B cell (primary cell): ENCODE data around the gene HLA-F. TPM values are rescaled to one million over a fixed set of nuclear protein-coding genes. Genes with fewer than 3 reads are reported as not detected.

Experiments used
- ATAC-seq: fragments of 200-7000 bp; cut with Tn5 transposase; one replicate; pipeline ENCODE4 v1.10.0; 2021; ENCODE audit warnings: low read depth, mild to moderate bottlenecking, moderate number of reproducible peaks, moderate library complexity
- CTCF ChIA-PET: fragments of 350-600 bp; sonication (Branson Sonifier 250); formaldehyde crosslinking; loops from one replicate; lab custom pipeline; 2021; ENCODE audit warnings: antibody characterized with exemption, inconsistent platforms; lab: Charles Lee
- POLR2A ChIA-PET: fragments of 350-600 bp; sonication (Branson Sonifier 250); formaldehyde crosslinking; loops from one replicate; lab custom pipeline; 2021; ENCODE audit warnings: antibody characterized with exemption; lab: Charles Lee
- DNase-seq: peaks from one replicate; pipeline ENCODE4 v3.0.0; 2013
- H2AFZ ChIP-seq: 2 replicates; pipeline ENCODE4 v1.6.1; 2012; ENCODE audit warnings: mild to moderate bottlenecking, low read depth, low read length; ENCODE audit not compliant: insufficient read depth, poor library complexity, severe bottlenecking
- H3K27ac ChIP-seq, 2 donors: 1 replicate in 1 of 2; 2 replicates in 1 of 2; pipeline ENCODE4 v1.5.1; 2012 to 2013; ENCODE audit warnings: low read length in 2 of 2, mild to moderate bottlenecking in 2 of 2, moderate library complexity in 1 of 2
- H3K27me3 ChIP-seq, 4 experiments: fragments of 200-600 bp in 1 of 4; sonication (generic) in 1 of 4; replicated peaks in 1 of 4; 1 replicate in 2 of 4; 2 replicates in 2 of 4; pipeline versions ENCODE4 v1.6.1 to v1.7.0; 2013 to 2016; ENCODE audit warnings: low read length in 3 of 4, mild to moderate bottlenecking in 2 of 4, mixed read lengths in 1 of 4, moderate library complexity in 1 of 4; ENCODE audit not compliant: insufficient read depth in 4 of 4, control insufficient read depth in 3 of 4; ENCODE audit errors: control extremely low read depth in 1 of 4
- H3K36me3 ChIP-seq, 2 experiments: replicated peaks in 1 of 2; 1 replicate in 1 of 2; 2 replicates in 1 of 2; pipeline versions ENCODE4 v1.6.1 to v1.7.1; 2013; ENCODE audit warnings: low read length in 1 of 2; ENCODE audit not compliant: insufficient read depth in 2 of 2, control insufficient read depth in 1 of 2; ENCODE audit errors: control extremely low read depth in 1 of 2, extremely low read depth in 1 of 2
- H3K4me1 ChIP-seq, 2 donors: fragments of 200-600 bp in 1 of 2; sonication (generic) in 1 of 2; 1 replicate in 1 of 2; 2 replicates in 1 of 2; pipeline versions ENCODE4 v1.5.1 to v1.6.1; 2013 to 2017; ENCODE audit warnings: low read length in 2 of 2; ENCODE audit not compliant: control insufficient read depth in 2 of 2, insufficient read depth in 2 of 2
- H3K4me2 ChIP-seq: replicated peaks from 2 replicates; pipeline ENCODE3; 2012; ENCODE audit warnings: mild to moderate bottlenecking, low read depth, low read length; ENCODE audit not compliant: poor library complexity, severe bottlenecking
- H3K4me3 ChIP-seq, 5 experiments: fragments of 200-600 bp in 1 of 5; sonication (generic) in 1 of 5; 1 replicate in 3 of 5; 2 replicates in 2 of 5; pipeline versions ENCODE4 v1.5.1 to v1.7.0; 2011 to 2016; ENCODE audit warnings: low read length in 4 of 5, mild to moderate bottlenecking in 4 of 5, low read depth in 2 of 5, control low read depth in 1 of 5, moderate library complexity in 1 of 5; ENCODE audit not compliant: insufficient read depth in 1 of 5; ENCODE audit errors: control extremely low read depth in 1 of 5, extremely low read depth in 1 of 5
- H3K79me2 ChIP-seq: fragments of 200-600 bp; sonication (generic); one replicate; pipeline ENCODE4 v1.6.0; 2016; ENCODE audit warnings: low read length; ENCODE audit not compliant: control insufficient read depth, insufficient read depth
- H3K9ac ChIP-seq: fragments of 200-600 bp; sonication (generic); 2 replicates; pipeline ENCODE4 v1.6.1; 2017; ENCODE audit warnings: mild to moderate bottlenecking, low read length, moderate library complexity
- H3K9me3 ChIP-seq, 3 donors: one replicate each; pipeline versions ENCODE4 v1.6.1 to v1.7.1; 2013; ENCODE audit warnings: low read length in 2 of 3; ENCODE audit not compliant: control insufficient read depth in 2 of 3, insufficient read depth in 1 of 3; ENCODE audit errors: control extremely low read depth in 1 of 3
- H4K20me1 ChIP-seq: 2 replicates; pipeline ENCODE4 v1.6.0; 2012; ENCODE audit warnings: mild to moderate bottlenecking, low read length; ENCODE audit not compliant: insufficient read depth, control insufficient read depth, poor library complexity, severe bottlenecking
- H3K27ac Mint-ChIP-seq: one replicate; pipeline ENCODE4 v1.8.0; 2021; ENCODE audit warnings: mixed read lengths
- H3K27me3 Mint-ChIP-seq: one replicate; pipeline ENCODE4 v1.8.0; 2021; ENCODE audit warnings: mixed read lengths
- H3K4me1 Mint-ChIP-seq: one replicate; pipeline ENCODE4 v1.8.0; 2021; ENCODE audit warnings: mixed read lengths
- H3K4me3 Mint-ChIP-seq: one replicate; pipeline ENCODE4 v1.8.0; 2021; ENCODE audit warnings: mixed read lengths
- H3K9me3 Mint-ChIP-seq: one replicate; pipeline ENCODE4 v1.8.0; 2022; ENCODE audit warnings: mixed read lengths; ENCODE audit not compliant: insufficient read depth
- CTCF ChIP-seq: fragments of 200-600 bp; IDR thresholded peaks from one replicate; pipeline ENCODE4 v1.8.0; 2022; ENCODE audit warnings: antibody characterized with exemption, mild to moderate bottlenecking
- EZH2 ChIP-seq: IDR thresholded peaks from 2 replicates; pipeline ENCODE4 v1.6.1; 2012; ENCODE audit warnings: borderline replicate concordance, low read depth, mild to moderate bottlenecking, moderate library complexity, low read length; ENCODE audit not compliant: insufficient read depth, poor library complexity, severe bottlenecking
- WGBS: methylation state at CpG from one replicate; pipeline ENCODE4 v1.1.5; 2013; ENCODE audit warnings: missing lambda C conversion rate; ENCODE audit not compliant: insufficient coverage; 5-methylcytosine and 5-hydroxymethylcytosine counted together
- intact Hi-C: fragments of 100-400 bp; cut with micrococcal nuclease; formaldehyde crosslinking; loops from one replicate; pipeline ENCODE4 v1.10.0; 2022
- polyA plus RNA-seq: library from polyadenylated mRNA; depleted of rRNA; stranded (reverse); fragments of >200 nt; gene quantifications from 2 replicates; pipeline ENCODE4 v1.2.3, GENCODE V29; 2012
- total RNA-seq, 2 donors: library from RNA; stranded (reverse); fragments of 120-200 nt in 1 of 2; gene quantifications; 1 replicate in 1 of 2; 2 replicates in 1 of 2; pipeline versions ENCODE4 v1.2.3 to v1.2.4, GENCODE V29; 2013 to 2022

The HLA-F gene
- total and polyA plus RNA-seq, 2 donors (not counting 1 experiment from before 2014, with no cell fraction given) = 895 to 1,409 TPM

- no peak overlapping the region for H3K27ac Mint-ChIP-seq
- Histone ChIP-seq H2AFZ (no peak overlapping the region), H3K9me3 (no peaks in the 10 kb centered on the region), H3K27ac (no peak overlapping the region), H3K4me2 (no peak overlapping the region), H3K27me3 (no peaks in the 10 kb centered on the region), H3K4me3 (no peak overlapping the region), H3K36me3 (peaks cover 0 to 6% of the 10 kb centered on the region in 2 experiments), H3K79me2 (no peaks in the 10 kb centered on the region), H3K9ac (no peak overlapping the region), H4K20me1 (no peaks in the 10 kb centered on the region), H3K4me1 (peaks cover 3 to 12% of the 10 kb centered on the region in 2 donors)
- peaks cover 20% of the 10 kb centered on the region for H3K4me1 Mint-ChIP-seq
- no peak overlapping the region for H3K4me3 Mint-ChIP-seq
- intact Hi-C loops = no loop called here
- DNase-seq (no peak), ATAC-seq (no peak)
- POLR2A ChIA-PET = no interaction called here
- H3K27me3 Mint-ChIP-seq = no peaks in the 10 kb centered on the region
- TF ChIP-seq CTCF (no peak), EZH2 (no peak)
- H3K9me3 Mint-ChIP-seq = no peaks in the 10 kb centered on the region
- WGBS = 100% methylated on average over 1 of the region's 2 CpGs
- CTCF ChIA-PET = interaction anchor here (1.5 kb wide), 1 partner anchor 78 kb away, joined by 3 read pairs; no protein-coding TSS in a partner anchor
Measured at GRCh38 chr6:29757282-29757681, 34.0 kb downstream of the HLA-F start.

- peaks cover 19% of the 10 kb centered on the region for H3K4me1 Mint-ChIP-seq
- 0% methylated on average over 1 of the region's 2 CpGs for WGBS
- no peaks in the 10 kb centered on the region for H4K20me1 ChIP-seq
- H3K27me3 Mint-ChIP-seq = no peaks in the 10 kb centered on the region
- H3K36me3 ChIP-seq = peaks cover 0 to 6% of the 10 kb centered on the region in 2 experiments
- H3K27ac ChIP-seq = no peak overlapping the region
- H3K4me2 ChIP-seq = no peak overlapping the region
- POLR2A ChIA-PET = interaction anchor here (0.6 kb wide), 1 partner anchor 49 kb away, joined by 7 read pairs; no protein-coding TSS in a partner anchor
- H3K4me1 ChIP-seq = peaks cover 3 to 11% of the 10 kb centered on the region in 2 donors
- no peak overlapping the region for H3K9ac ChIP-seq
- no peak overlapping the region for H3K4me3 Mint-ChIP-seq
- H3K9me3 ChIP-seq = no peaks in the 10 kb centered on the region
- H3K27ac Mint-ChIP-seq = no peak overlapping the region
- no peak overlapping the region for H2AFZ ChIP-seq
- no peaks in the 10 kb centered on the region for H3K9me3 Mint-ChIP-seq
- no peaks in the 10 kb centered on the region for H3K27me3 ChIP-seq
- intact Hi-C loops = no loop called here
- TF ChIP-seq EZH2 (no peak), CTCF (no peak)
- H3K4me3 ChIP-seq = no peak overlapping the region
- no peak for ATAC-seq
- CTCF ChIA-PET = interaction anchor here (1.0 to 3.1 kb wide), 5 partner anchors 9 to 78 kb away, joined by 3 to 8 read pairs (median 4); no protein-coding TSS in a partner anchor
- no peaks in the 10 kb centered on the region for H3K79me2 ChIP-seq
- DNase-seq = no peak
Measured at GRCh38 chr6:29757701-29758293, 34.6 kb downstream of the HLA-F start.
